Caco-2 (cell line): ENCODE results near the gene KDM5A. TPM values are rescaled to one million over a fixed set of nuclear protein-coding genes. Genes with fewer than 3 reads are reported as not detected.

Experiments used
- BruUV-seq: library from RNA; stranded (reverse); fragments of 400-500 nt; replicated peaks from 2 replicates; lab custom pipeline; 2021; lab: Mats Ljungman, UMichigan
- CTCF ChIA-PET: fragments of 300-600 bp; sonication (Branson Sonifier 250); formaldehyde crosslinking; loops from one replicate; lab custom pipeline; 2022; ENCODE audit warnings: antibody characterized with exemption; lab: Charles Lee
- POLR2A ChIA-PET: fragments of 300-600 bp; sonication (Branson Sonifier 250); formaldehyde crosslinking; loops from one replicate; lab custom pipeline; 2022; ENCODE audit warnings: antibody characterized with exemption; lab: Charles Lee
- DNase-seq, 2 experiments: peaks; one replicate each; pipeline versions ENCODE4 v3.0.0 to v3.0.0-alpha.2; 2020 to 2022
- H3K27me3 ChIP-seq: replicated peaks from 2 replicates; pipeline ENCODE4 v1.6.0; 2011; ENCODE audit warnings: low read length; ENCODE audit not compliant: control insufficient read depth, insufficient read depth
- H3K36me3 ChIP-seq: 2 replicates; pipeline ENCODE4 v1.5.1; 2011; ENCODE audit warnings: low read length; ENCODE audit not compliant: control insufficient read depth, insufficient read depth
- H3K4me1 ChIP-seq: fragments of 250-450 bp; sonication (Bioruptor Pico); 2 replicates; pipeline ENCODE4 v1.5.1; 2020; ENCODE audit warnings: mild to moderate bottlenecking
- H3K4me3 ChIP-seq: 2 replicates; pipeline ENCODE4 v1.5.1; 2011; ENCODE audit warnings: low read depth, mild to moderate bottlenecking, control low read depth, low read length
- H3K9me3 ChIP-seq: fragments of 250-450 bp; sonication (Bioruptor Pico); 2 replicates; pipeline ENCODE4 v1.5.1; 2020; ENCODE audit warnings: mild to moderate bottlenecking, moderate library complexity
- H3K27ac Mint-ChIP-seq: one replicate; pipeline ENCODE4 v1.8.0; 2022; ENCODE audit warnings: mixed read lengths; ENCODE audit not compliant: unreplicated experiment
- H3K27me3 Mint-ChIP-seq: one replicate; pipeline ENCODE4 v1.8.0; 2022; ENCODE audit warnings: mixed read lengths; ENCODE audit not compliant: insufficient read depth, unreplicated experiment
- H3K36me3 Mint-ChIP-seq: one replicate; pipeline ENCODE4 v1.8.0; 2022; ENCODE audit warnings: mild to moderate bottlenecking, mixed read lengths; ENCODE audit not compliant: insufficient read depth, unreplicated experiment
- H3K4me1 Mint-ChIP-seq: one replicate; pipeline ENCODE4 v1.8.0; 2022; ENCODE audit warnings: low read depth, mixed read lengths; ENCODE audit not compliant: unreplicated experiment
- H3K4me3 Mint-ChIP-seq: one replicate; pipeline ENCODE4 v1.8.0; 2022; ENCODE audit warnings: mild to moderate bottlenecking, moderate library complexity, mixed read lengths; ENCODE audit not compliant: unreplicated experiment
- H3K9me3 Mint-ChIP-seq: one replicate; pipeline ENCODE4 v1.8.0; 2022; ENCODE audit warnings: mixed read lengths; ENCODE audit not compliant: unreplicated experiment
- CTCF ChIP-seq, 2 experiments: fragments of 200-600 bp in 1 of 2; IDR thresholded peaks; 1 replicate in 1 of 2; 2 replicates in 1 of 2; pipeline versions ENCODE4 v1.5.1 to v1.8.0; 2011 to 2022; ENCODE audit warnings: antibody characterized with exemption in 1 of 2, control low read depth in 1 of 2, inconsistent platforms in 1 of 2, low read depth in 1 of 2, low read length in 1 of 2, mild to moderate bottlenecking in 1 of 2, moderate library complexity in 1 of 2; ENCODE audit not compliant: insufficient read depth in 1 of 2, severe bottlenecking in 1 of 2, unreplicated experiment in 1 of 2
- intact Hi-C: fragments of 100-400 bp; cut with micrococcal nuclease; formaldehyde crosslinking; loops from one replicate; pipeline ENCODE4 v1.10.0; 2022; ENCODE audit not compliant: unreplicated experiment
- total RNA-seq: library from RNA; stranded (reverse); gene quantifications from 2 replicates; pipeline ENCODE4 v1.2.3, GENCODE V29; 2022

The KDM5A gene
- total RNA-seq, 1 experiment from 2014 or later = 72.7 TPM

DNA sequence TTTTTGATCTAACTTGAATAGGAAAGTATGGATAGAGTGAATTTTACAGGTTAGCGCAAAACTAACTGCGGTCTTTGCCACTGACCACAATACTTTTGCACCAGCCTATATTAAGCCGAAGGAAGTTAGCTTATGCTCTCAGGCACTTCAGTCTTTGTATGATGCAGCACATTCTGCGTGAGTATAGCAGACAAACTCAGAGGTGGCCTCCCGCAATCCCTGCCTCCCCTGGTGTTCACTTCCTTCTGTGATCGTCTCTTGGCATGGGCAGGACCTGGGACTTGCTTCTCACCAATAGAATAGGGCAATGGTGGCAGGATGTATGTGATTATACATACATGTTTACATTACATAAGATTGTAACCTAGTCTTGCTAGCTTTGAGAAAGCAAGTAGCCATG lies 116.2 kb downstream of the KDM5A start:
- H3K9me3 ChIP-seq = no peaks in the 10 kb centered on the region
- TF ChIP-seq CTCF (IDR thresholded peaks at IDR 0.05; ENCODE audit: insufficient read depth in 1 of 2, low read depth in 1 of 2, low read length in 1 of 2, severe bottlenecking in 1 of 2, unreplicated experiment in 1 of 2) = no peak
- H3K36me3 Mint-ChIP-seq = peaks cover 13% of the 10 kb centered on the region
- BruUV-seq = no TSS peak
- H3K36me3 ChIP-seq = no peaks in the 10 kb centered on the region
- H3K27ac Mint-ChIP-seq = no peak overlapping the region
- CTCF ChIA-PET = no interaction called here
- intact Hi-C loops = no loop called here
- H3K4me3 Mint-ChIP-seq = no peak overlapping the region
- no peak overlapping the region for H3K4me3 ChIP-seq
- peaks cover 23% of the 10 kb centered on the region for H3K9me3 Mint-ChIP-seq
- POLR2A ChIA-PET = no interaction called here
- no peaks in the 10 kb centered on the region for H3K27me3 ChIP-seq
- H3K4me1 Mint-ChIP-seq = peaks cover 22% of the 10 kb centered on the region
- H3K27me3 Mint-ChIP-seq = peaks cover 6% of the 10 kb centered on the region
- peaks cover 12% of the 10 kb centered on the region for H3K4me1 ChIP-seq
- DNase-seq = no peak

- no peak for TF ChIP-seq CTCF (IDR thresholded peaks at IDR 0.05; ENCODE audit: insufficient read depth in 1 of 2, low read depth in 1 of 2, low read length in 1 of 2, severe bottlenecking in 1 of 2, unreplicated experiment in 1 of 2)
- H3K27ac Mint-ChIP-seq = no peak overlapping the region
- POLR2A ChIA-PET = no interaction called here
- H3K9me3 Mint-ChIP-seq = peaks cover 7% of the 10 kb centered on the region
- Histone ChIP-seq H3K9me3 (no peaks in the 10 kb centered on the region), H3K27me3 (no peaks in the 10 kb centered on the region), H3K4me1 (peaks cover 9% of the 10 kb centered on the region), H3K36me3 (no peaks in the 10 kb centered on the region), H3K4me3 (no peak overlapping the region)
- BruUV-seq = no TSS peak
- CTCF ChIA-PET = no interaction called here
- intact Hi-C loops = no loop called here
- peaks cover 10% of the 10 kb centered on the region for H3K36me3 Mint-ChIP-seq
- no peak overlapping the region for H3K4me3 Mint-ChIP-seq
- H3K27me3 Mint-ChIP-seq = peaks cover 9% of the 10 kb centered on the region
- DNase-seq = no peak
- H3K4me1 Mint-ChIP-seq = peaks cover 15% of the 10 kb centered on the region
Observed at GRCh38 chr12:271161-271560, 118.0 kb downstream of the KDM5A start.

GRCh38 chr12:269191-269590 lies 119.9 kb downstream of the KDM5A start:
- POLR2A ChIA-PET = interaction anchor here (0.6 kb wide), 1 partner anchor 40 kb away, joined by 3 read pairs; no protein-coding TSS in a partner anchor

More at GRCh38 chr12:269191-269590, 119.9 kb downstream of the KDM5A start:
- peaks cover 5% of the 10 kb centered on the region for H3K36me3 Mint-ChIP-seq
- no peak for TF ChIP-seq CTCF (IDR thresholded peaks at IDR 0.05; ENCODE audit: insufficient read depth in 1 of 2, low read depth in 1 of 2, low read length in 1 of 2, severe bottlenecking in 1 of 2, unreplicated experiment in 1 of 2)
- no peaks in the 10 kb centered on the region for H3K9me3 Mint-ChIP-seq
- BruUV-seq = no TSS peak
- Histone ChIP-seq H3K27me3 (no peaks in the 10 kb centered on the region), H3K9me3 (no peaks in the 10 kb centered on the region), H3K4me3 (no peak overlapping the region), H3K4me1 (no peaks in the 10 kb centered on the region), H3K36me3 (no peaks in the 10 kb centered on the region)
- intact Hi-C loops = no loop called here
- H3K4me3 Mint-ChIP-seq = no peak overlapping the region
- CTCF ChIA-PET = no interaction called here
- DNase-seq = no peak
- peaks cover 18% of the 10 kb centered on the region for H3K27me3 Mint-ChIP-seq
- no peak overlapping the region for H3K27ac Mint-ChIP-seq
- peaks cover 6% of the 10 kb centered on the region for H3K4me1 Mint-ChIP-seq
